Glomerular visceral epithelial cell (primary cell): Measurements from ENCODE around the gene SYNM.

ENCODE experiments used
- DNase-seq: peaks from one replicate; pipeline ENCODE4 v3.0.0-alpha.2; 2016; ENCODE audit errors: extremely low spot score

Gene SYNM

DNA sequence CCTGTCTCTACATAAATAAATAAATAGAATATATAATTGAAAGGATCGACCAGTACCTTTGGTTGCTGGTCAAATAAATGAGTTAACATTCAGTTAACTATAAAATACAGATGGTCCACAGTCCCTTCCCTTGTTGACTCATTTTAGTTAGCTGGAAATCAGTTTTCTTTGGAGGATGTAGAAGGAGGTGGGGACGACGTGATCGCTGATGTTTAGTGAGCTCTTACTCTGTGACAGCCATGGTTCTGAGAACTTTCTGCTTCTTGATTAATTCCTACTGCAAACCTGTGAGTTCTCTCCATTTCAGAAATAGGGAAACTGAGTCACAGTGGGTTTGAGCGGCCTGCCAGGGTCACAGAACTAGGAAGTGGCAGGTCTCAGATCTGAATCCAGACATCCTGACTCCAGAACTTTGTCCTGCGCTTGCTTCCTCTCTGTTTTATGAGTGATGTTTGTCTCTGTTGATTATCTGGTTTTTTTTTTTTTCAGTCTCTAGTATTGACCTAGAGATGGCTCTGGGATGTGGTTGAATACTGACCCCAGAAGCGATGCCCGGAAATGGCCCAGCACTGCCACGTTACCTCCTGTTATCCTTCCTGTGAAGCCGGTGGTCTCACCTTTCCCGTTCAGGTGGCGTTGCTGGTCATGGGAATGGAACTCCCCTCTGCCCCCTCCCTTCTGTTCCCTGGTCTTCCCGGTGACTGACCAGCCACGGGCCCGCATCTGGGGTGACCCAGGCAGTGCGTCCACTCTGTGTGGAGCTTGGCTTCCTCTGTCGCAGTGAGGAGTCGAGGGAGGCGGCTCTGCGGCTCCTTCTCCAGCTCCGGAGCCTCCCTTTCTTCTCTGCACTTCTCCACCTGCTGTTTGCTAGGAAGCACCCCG is 18.2 kb downstream of the SYNM start:
- DNase-seq, result no peak

GRCh38 chr15:99123713-99124451 is 19.0 kb downstream of the SYNM start:
- DNase-seq, result peak; percentile 99

- DNase-seq, result no peak
Measured at GRCh38 chr15:99124641-99125040, 19.8 kb downstream of the SYNM start.

DNA sequence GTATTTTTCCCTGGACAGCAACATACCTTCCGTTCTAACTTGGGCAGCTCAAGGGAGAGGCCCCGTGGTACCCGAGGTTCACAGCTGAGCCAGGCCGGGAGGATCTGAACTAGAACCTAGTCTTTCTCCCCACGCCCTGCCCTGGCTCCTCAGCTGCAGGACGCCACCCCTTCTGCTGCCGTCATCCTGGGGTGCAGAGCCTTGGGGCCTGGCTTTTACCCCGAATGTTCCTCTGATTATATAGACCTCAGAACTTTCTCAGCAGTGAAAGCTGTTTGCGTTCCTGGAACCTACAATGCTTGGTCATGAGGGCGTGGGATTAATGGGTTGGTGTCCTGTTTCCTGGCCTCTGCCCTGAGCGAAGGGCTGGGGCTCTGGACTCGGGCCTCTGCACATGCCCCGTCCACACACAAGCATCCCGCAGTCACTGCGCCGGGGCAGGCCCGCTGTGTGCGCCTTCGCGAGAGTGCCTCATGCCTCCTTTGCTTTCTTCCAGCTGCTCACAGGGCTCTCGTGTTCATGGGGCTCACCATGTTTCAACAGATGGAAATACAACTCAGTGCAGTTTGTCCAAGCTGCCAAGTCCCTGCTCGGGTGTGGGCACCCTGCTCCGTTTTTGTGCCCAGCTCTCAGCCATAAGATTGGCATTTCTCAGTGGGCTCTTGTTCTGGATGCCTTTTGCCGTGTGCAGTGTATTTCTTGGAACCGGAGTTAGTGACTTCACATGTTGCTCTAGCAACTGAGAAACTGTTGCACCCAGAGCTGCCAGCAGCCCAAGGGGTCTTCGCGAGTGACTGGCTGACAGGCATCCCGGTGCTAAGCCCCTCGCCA is 20.4 kb downstream of the SYNM start:
- no peak for DNase-seq

DNA sequence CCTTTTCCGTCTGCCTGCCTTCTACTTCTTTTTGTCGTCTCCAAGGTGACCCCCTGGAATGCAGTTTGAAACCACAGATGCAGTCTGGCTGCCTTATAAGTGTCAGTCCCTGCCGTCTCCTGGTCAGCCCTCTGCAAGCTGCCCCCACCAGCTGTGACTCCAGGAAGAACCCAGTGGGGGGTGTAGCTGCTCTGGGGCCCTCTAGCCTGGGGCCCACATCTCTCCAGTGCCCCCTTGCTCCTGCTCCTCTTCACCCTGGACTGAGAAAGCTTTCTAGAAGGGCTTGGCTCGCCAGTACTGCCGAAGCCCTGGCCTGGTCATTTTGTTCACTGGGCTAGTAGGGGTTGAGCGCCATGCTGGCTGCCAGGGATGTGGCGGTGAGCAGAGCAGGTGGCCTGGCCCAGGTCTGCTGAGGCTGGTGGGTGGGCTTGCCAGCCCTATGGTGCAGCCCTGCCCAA is 21.3 kb downstream of the SYNM start:
- DNase-seq, result no peak

DNA sequence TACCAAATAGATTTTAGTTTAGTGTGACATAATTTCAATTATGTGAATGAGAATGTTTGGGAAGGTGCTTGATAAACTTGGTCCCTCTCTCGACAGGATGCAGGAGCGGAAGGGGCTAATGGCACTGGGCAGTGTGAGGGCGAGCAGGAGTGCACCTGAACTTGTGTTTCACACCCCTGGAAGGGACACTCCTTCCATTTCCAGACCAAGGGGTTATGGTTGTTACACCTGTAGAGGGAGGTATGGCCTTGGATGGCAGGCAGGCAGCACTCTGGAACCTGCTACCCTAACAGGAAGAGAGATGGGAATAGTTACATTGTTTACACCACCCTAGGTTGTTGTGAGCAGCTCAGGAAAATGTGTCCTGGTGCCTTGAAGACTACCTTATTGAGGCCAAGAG is 22.1 kb downstream of the SYNM start:
- DNase-seq, result no peak

DNA sequence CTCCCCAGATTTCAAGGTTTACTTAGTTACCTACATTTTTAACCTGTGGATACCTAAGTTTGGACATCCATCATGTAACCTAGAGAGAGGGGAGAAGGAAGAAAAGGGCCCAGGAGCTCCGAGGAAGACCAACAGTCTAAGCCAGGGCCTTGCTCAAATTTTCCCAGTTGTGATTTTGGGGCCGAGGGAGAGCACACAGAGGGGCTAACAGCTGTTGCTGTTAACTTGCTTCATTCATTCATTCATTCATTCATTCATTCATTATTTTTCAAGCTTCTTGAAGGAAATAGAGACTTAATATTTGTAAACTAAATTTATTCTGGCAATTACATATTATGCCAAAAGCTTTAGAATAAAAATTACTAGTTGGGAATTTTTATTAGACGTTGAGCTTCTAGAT is 22.9 kb downstream of the SYNM start:
- DNase-seq, result no peak

GRCh38 chr15:99128411-99128810 is 23.5 kb downstream of the SYNM start:
- DNase-seq, result no peak

DNA sequence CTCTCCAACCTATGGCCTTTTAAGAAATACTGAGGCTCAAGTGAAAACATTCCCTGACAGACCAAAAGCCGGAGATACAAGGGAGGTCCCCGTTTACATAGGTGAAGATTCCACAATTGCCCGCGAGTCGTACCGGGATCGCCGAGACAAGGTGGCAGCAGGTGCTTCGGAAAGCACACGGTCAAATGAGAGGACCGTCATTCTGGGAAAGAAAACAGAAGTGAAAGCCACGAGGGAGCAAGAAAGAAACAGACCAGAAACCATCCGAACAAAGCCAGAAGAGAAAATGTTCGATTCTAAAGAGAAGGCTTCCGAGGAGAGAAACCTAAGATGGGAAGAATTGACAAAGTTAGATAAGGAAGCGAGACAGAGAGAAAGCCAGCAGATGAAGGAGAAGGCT is 24.8 kb downstream of the SYNM start:
- no peak for DNase-seq

DNA sequence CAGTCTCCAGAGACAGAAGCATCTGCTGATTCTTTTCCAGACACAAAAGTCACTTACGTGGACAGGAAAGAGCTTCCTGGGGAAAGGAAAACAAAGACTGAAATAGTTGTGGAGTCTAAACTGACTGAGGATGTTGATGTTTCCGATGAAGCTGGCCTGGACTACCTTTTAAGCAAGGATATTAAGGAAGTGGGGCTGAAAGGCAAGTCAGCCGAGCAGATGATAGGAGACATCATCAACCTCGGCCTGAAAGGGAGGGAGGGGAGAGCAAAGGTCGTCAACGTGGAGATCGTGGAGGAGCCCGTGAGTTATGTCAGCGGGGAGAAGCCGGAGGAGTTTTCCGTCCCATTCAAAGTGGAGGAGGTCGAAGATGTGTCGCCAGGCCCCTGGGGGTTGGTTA is 25.4 kb downstream of the SYNM start:
- no peak for DNase-seq

DNA sequence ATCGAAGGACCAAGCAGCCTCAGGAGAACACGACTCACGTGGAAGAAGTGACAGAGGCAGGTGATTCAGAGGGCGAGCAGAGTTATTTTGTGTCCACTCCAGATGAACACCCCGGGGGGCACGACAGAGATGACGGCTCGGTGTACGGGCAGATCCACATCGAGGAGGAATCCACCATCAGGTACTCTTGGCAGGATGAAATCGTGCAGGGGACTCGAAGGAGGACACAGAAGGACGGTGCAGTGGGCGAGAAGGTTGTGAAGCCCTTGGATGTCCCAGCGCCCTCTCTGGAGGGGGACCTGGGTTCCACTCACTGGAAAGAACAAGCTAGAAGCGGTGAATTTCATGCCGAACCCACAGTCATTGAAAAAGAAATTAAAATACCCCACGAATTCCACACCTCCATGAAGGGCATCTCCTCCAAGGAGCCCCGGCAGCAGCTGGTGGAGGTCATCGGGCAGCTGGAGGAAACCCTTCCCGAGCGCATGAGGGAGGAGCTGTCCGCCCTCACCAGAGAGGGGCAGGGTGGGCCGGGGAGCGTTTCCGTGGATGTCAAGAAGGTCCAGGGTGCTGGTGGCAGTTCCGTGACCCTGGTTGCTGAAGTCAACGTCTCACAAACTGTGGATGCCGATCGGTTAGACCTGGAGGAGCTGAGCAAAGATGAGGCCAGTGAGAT is 26.0 kb downstream of the SYNM start:
- no peak for DNase-seq

GRCh38 chr15:99131441-99132023 is 26.7 kb downstream of the SYNM start:
- no peak for DNase-seq

GRCh38 chr15:99132122-99132521 is 27.2 kb downstream of the SYNM start:
- DNase-seq, result no peak

DNA sequence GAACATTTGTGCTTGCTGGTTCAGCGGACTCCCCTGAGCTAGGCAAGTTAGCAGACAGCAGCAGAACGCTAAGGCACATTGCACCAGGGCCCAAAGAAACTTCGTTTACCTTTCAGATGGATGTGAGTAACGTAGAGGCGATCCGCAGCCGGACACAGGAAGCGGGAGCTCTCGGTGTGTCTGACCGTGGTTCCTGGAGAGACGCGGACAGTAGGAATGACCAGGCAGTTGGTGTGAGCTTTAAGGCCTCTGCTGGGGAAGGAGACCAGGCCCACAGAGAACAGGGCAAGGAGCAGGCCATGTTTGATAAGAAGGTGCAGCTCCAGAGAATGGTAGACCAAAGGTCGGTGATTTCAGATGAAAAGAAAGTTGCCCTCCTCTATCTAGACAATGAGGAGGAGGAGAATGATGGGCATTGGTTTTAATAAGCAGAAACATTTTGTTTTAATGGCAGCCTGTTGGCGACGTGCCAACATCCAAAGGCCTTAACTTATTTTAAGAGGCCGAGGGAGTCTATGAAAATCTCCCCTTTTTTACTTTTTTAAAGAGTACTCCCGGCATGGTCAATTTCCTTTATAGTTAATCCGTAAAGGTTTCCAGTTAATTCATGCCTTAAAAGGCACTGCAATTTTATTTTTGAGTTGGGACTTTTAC is 27.9 kb downstream of the SYNM start:
- DNase-seq, result no peak

GRCh38 chr15:99134317-99134821 is 29.5 kb downstream of the SYNM start:
- no peak for DNase-seq

DNA sequence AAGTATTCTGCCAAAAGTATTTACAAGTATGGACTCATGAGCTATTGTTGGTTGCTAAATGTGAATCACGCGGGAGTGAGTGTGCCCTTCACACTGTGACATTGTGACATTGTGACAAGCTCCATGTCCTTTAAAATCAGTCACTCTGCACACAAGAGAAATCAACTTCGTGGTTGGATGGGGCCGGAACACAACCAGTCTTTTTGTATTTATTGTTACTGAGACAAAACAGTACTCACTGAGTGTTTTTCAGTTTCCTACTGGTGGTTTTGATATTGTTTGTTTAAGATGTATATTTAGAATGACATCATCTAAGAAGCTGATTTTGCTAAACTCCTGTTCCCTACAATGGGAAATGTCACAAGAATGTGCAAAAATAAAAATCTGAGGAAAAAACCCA is 30.3 kb downstream of the SYNM start:
- no peak for DNase-seq

DNA sequence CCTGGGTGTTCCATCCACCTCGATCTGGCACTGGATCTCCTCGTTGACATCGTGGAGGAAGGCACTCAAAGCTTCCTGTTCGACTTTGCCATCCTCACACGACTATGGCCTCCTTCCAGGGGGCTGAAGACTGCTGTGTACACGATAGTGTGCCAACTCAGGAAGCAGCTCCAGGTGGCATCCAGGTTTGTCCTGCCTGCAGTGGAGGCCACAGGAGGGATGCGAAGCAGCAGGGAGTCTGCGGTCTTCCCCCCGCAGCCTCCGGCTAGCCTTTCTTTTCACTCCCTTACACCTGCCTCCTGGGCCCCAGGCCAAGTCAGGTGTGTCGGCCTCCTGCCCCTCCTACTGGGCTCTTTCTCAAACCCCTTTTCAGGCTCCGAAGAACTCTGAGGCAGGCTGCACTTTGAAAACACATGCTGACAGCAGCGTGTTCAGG is 32.2 kb downstream of the SYNM start:
- DNase-seq, result no peak

- no peak for DNase-seq
Measured at GRCh38 chr15:99137877-99138276, 33.0 kb downstream of the SYNM start.

- no peak for DNase-seq
Measured at GRCh38 chr15:99138491-99138982, 33.7 kb downstream of the SYNM start.

- no peak for DNase-seq
Measured at GRCh38 chr15:99139276-99139675, 34.4 kb downstream of the SYNM start.
